ENCODE data around the gene PAK2. TPM values are rescaled to one million over a fixed set of nuclear protein-coding genes. Genes with fewer than 3 reads are reported as not detected.

PAK2 gene
- total and polyA plus RNA-seq, 2 of the 4 experiments (the other 2 are of a cell fraction): 31.8 to 36.0 TPM

DNA sequence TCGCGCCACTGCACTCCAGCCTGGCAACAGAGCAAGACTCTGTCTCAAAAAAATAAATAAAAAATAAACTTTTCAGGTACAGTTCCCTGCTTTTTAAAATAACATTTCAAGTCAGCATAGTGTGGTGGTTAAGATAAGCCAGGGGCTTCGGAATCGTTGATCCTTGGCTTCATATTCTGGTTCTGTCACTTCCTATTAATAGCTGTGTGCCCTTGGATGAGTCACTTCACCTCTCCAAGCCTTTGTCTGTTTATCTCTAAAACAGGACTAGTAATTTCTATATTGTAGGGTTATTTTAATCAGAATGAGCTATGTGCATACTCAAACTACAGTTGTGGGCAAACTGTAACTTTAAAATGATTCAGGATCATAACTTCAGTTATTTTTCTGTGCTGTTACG, 74.2 kb downstream of the PAK2 start:
- CTCF ChIA-PET: interaction anchor here (0.5 kb wide), 1 partner anchor 290 kb away, joined by 3 read pairs; no protein-coding TSS in a partner anchor
- H4K5ac ChIP-seq (ENCODE audit: low read depth, low read length): no peak overlapping the region
- H3K79me1 ChIP-seq (ENCODE audit: low read depth in 1 of 2, low read length in 2 of 2): peaks cover 0 to 2% of the 10 kb centered on the region in 2 experiments; a peak in 2 of 4 replicates
- DNase-seq: peak; percentile 70
- no peak overlapping the region for H3K4me3 ChIP-seq (ENCODE audit: insufficient read depth, low read depth, low read length)
- no peaks in the 10 kb centered on the region for H4K20me1 ChIP-seq (ENCODE audit: insufficient read depth, low read length)
- H3K27ac ChIP-seq (ENCODE audit: insufficient read depth, low read length): no peak overlapping the region
- no peak overlapping the region for H3K18ac ChIP-seq (ENCODE audit: low read depth, low read length)
- ATAC-seq (ENCODE audit: low read depth): peak; percentile 62
- H2AFZ ChIP-seq (replicated peaks; ENCODE audit: low read length, poor library complexity): no peak overlapping the region
- no peak overlapping the region for H2BK20ac ChIP-seq (ENCODE audit: low read depth, low read length)
- H3K4me2 ChIP-seq (ENCODE audit: low read depth, low read length): no peak overlapping the region
- no peaks in the 10 kb centered on the region; the same call in 1 of the 2 replicates for H3K9me1 ChIP-seq (ENCODE audit: insufficient read depth, low read length)
- H3K9me3 ChIP-seq (ENCODE audit: control insufficient read depth, insufficient read depth, low read length): no peaks in the 10 kb centered on the region
- no peak overlapping the region for H2BK120ac ChIP-seq (ENCODE audit: low read depth, low read length)
- H3K23ac ChIP-seq (ENCODE audit: low read depth, low read length): no peak overlapping the region
- no peak overlapping the region for H3K4ac ChIP-seq (ENCODE audit: low read depth, low read length)
- H3K14ac ChIP-seq (replicated peaks; ENCODE audit: low read depth, low read length): no peak overlapping the region
- no peak overlapping the region for H2AK9ac ChIP-seq (replicated peaks; ENCODE audit: low read depth, low read length, poor library complexity)
- in situ Hi-C loops (cut with MboI; ENCODE audit: low sequenced_read_pairs): no loop called here
- no peak overlapping the region for H3K9ac ChIP-seq (ENCODE audit: low read depth, low read length)
- H2BK15ac ChIP-seq (ENCODE audit: low read depth, low read length): no peak overlapping the region
- dilution Hi-C loops (cut with HindIII; ENCODE audit: low sequenced_read_pairs, unreplicated experiment): no loop called here
- no peak overlapping the region for H2AK5ac ChIP-seq (ENCODE audit: low read depth, low read length)
- no peak overlapping the region for H4K91ac ChIP-seq (ENCODE audit: insufficient read depth, low read depth, low read length)
- intact Hi-C loops (cut with micrococcal nuclease): no loop called here
- no CpG with 5 or more reads among the region's 5 CpGs for WGBS, 2 experiments (ENCODE audit: extremely low coverage in 2 of 2, insufficient read length in 1 of 2)
- H3K36me3 ChIP-seq (ENCODE audit: control insufficient read depth, insufficient read depth, low read length): peaks cover 27% of the 10 kb centered on the region
- no peak overlapping the region for H2BK5ac ChIP-seq (ENCODE audit: low read depth, low read length, poor library complexity, severe bottlenecking)
- no peaks in the 10 kb centered on the region for H3K4me1 ChIP-seq (ENCODE audit: control insufficient read depth, insufficient read depth, low read length)
- no peak overlapping the region for H3K56ac ChIP-seq (ENCODE audit: extremely low read depth, insufficient read depth, low read length)
- no peaks in the 10 kb centered on the region for H3K27me3 ChIP-seq (ENCODE audit: control insufficient read depth, insufficient read depth, low read length)
- TF ChIP-seq MXI1 (IDR thresholded peaks at IDR 0.05; ENCODE audit: borderline replicate concordance, low read depth, low read length) (no peak), CEBPB (IDR thresholded peaks at IDR 0.05; ENCODE audit: low read depth, low read length) (no peak), MAZ (IDR thresholded peaks at IDR 0.05; ENCODE audit: borderline replicate concordance, low read depth, low read length) (no peak), RCOR1 (IDR thresholded peaks at IDR 0.05; ENCODE audit: insufficient replicate concordance, low read length) (no peak), FOS (IDR thresholded peaks at IDR 0.05; ENCODE audit: low read depth, low read length) (peak; percentile 42; the same call in 1 of the 2 replicates)
- H4K8ac ChIP-seq (ENCODE audit: low read depth in 2 of 2, low read length in 2 of 2): no peak overlapping the region
- POLR2A ChIA-PET (ENCODE audit: unreplicated experiment): no interaction called here
- no TSS peak for BruUV-seq (replicated peaks)
